H9 (cell line): ENCODE data around the gene FAM222B. TPM values are rescaled to one million over a fixed set of nuclear protein-coding genes. Genes with fewer than 3 reads are reported as not detected.

Experiments used
- DNase-seq: peaks from one replicate; pipeline ENCODE4 v3.0.0-alpha.2; 2017
- H2AFZ ChIP-seq: one replicate; pipeline ENCODE4 v1.6.1; 2013; ENCODE audit warnings: mild to moderate bottlenecking, low read length, control low read depth, moderate library complexity
- H2AK5ac ChIP-seq: 2 replicates; pipeline ENCODE4 v1.6.1; 2013; ENCODE audit warnings: low read length, control low read depth, mixed read lengths; ENCODE audit not compliant: insufficient read length
- H2BK120ac ChIP-seq: one replicate; pipeline ENCODE4 v1.6.1; 2013; ENCODE audit warnings: low read depth, mild to moderate bottlenecking, low read length, control low read depth, inconsistent platforms; ENCODE audit not compliant: poor library complexity, severe bottlenecking
- H2BK12ac ChIP-seq: 2 replicates; pipeline ENCODE4 v1.6.1; 2013; ENCODE audit warnings: low read length, control low read depth, mixed read lengths, low read depth; ENCODE audit not compliant: insufficient read length
- H2BK15ac ChIP-seq: 2 replicates; pipeline ENCODE4 v1.6.1; 2013; ENCODE audit warnings: low read depth, low read length, control low read depth
- H2BK20ac ChIP-seq: one replicate; pipeline ENCODE4 v1.6.1; 2013; ENCODE audit warnings: low read depth, mild to moderate bottlenecking, low read length, control low read depth, inconsistent platforms; ENCODE audit not compliant: poor library complexity, severe bottlenecking
- H2BK5ac ChIP-seq: 2 replicates; pipeline ENCODE4 v1.6.1; 2013; ENCODE audit warnings: low read length, control low read depth, mixed read lengths; ENCODE audit not compliant: insufficient read length
- H3K14ac ChIP-seq: 2 replicates; pipeline ENCODE4 v1.6.1; 2013; ENCODE audit warnings: low read length, control low read depth; ENCODE audit not compliant: insufficient read depth
- H3K18ac ChIP-seq: 2 replicates; pipeline ENCODE4 v1.6.1; 2013; ENCODE audit warnings: low read depth, mild to moderate bottlenecking, mixed read lengths, low read length, control low read depth; ENCODE audit not compliant: insufficient read length
- H3K23ac ChIP-seq: 2 replicates; pipeline ENCODE4 v1.6.1; 2013; ENCODE audit warnings: low read length, control low read depth, mixed read lengths, low read depth; ENCODE audit not compliant: insufficient read length
- H3K23me2 ChIP-seq: 2 replicates; pipeline ENCODE4 v1.6.1; 2013; ENCODE audit warnings: low read depth, mild to moderate bottlenecking, mixed read lengths, low read length, control low read depth; ENCODE audit not compliant: insufficient read length, poor library complexity, severe bottlenecking
- H3K27ac ChIP-seq: 2 replicates; pipeline ENCODE4 v1.5.1; 2013; ENCODE audit warnings: low read length, control low read depth, mixed read lengths, low read depth; ENCODE audit not compliant: insufficient read length
- H3K27me3 ChIP-seq: 2 replicates; pipeline ENCODE4 v1.6.1; 2013; ENCODE audit warnings: low read length, control low read depth, inconsistent platforms; ENCODE audit not compliant: insufficient read depth
- H3K4ac ChIP-seq: 2 replicates; pipeline ENCODE4 v1.6.1; 2013; ENCODE audit warnings: low read depth, mild to moderate bottlenecking, control low read depth, inconsistent platforms, low read length, moderate library complexity
- H3K4me1 ChIP-seq: 2 replicates; pipeline ENCODE4 v1.6.1; 2013; ENCODE audit warnings: low read length, control low read depth, inconsistent platforms; ENCODE audit not compliant: insufficient read depth
- H3K4me2 ChIP-seq: 2 replicates; pipeline ENCODE4 v1.6.1; 2013; ENCODE audit warnings: low read length, control low read depth, mixed read lengths; ENCODE audit not compliant: insufficient read length, insufficient read depth
- H3K56ac ChIP-seq: 2 replicates; pipeline ENCODE4 v1.6.1; 2013; ENCODE audit warnings: low read depth, mild to moderate bottlenecking, mixed read lengths, low read length, control low read depth; ENCODE audit not compliant: insufficient read length
- H3K79me1 ChIP-seq: 2 replicates; pipeline ENCODE4 v1.6.1; 2013; ENCODE audit warnings: low read depth, mild to moderate bottlenecking, moderate library complexity, low read length, control low read depth, inconsistent platforms; ENCODE audit not compliant: insufficient read depth, poor library complexity, severe bottlenecking
- H3K79me2 ChIP-seq: 2 replicates; pipeline ENCODE4 v1.6.1; 2013; ENCODE audit warnings: low read length, control low read depth, inconsistent platforms; ENCODE audit not compliant: insufficient read depth
- H3K9ac ChIP-seq: 2 replicates; pipeline ENCODE4 v1.6.1; 2013; ENCODE audit warnings: low read length, control low read depth, mixed read lengths; ENCODE audit not compliant: insufficient read length; ENCODE audit errors: extremely low read depth
- H3K9me3 ChIP-seq: one replicate; pipeline ENCODE4 v1.6.1; 2013; ENCODE audit warnings: low read depth, low read length, inconsistent platforms; ENCODE audit not compliant: control insufficient read depth
- H3T11ph ChIP-seq: one replicate; pipeline ENCODE4 v1.6.1; 2013; ENCODE audit warnings: mild to moderate bottlenecking, low read length, control low read depth, inconsistent platforms
- H4K20me1 ChIP-seq: one replicate; pipeline ENCODE4 v1.6.1; 2013; ENCODE audit not compliant: control insufficient read depth, insufficient read length, insufficient read depth
- H4K5ac ChIP-seq: 2 replicates; pipeline ENCODE4 v1.6.1; 2013; ENCODE audit warnings: low read depth, mild to moderate bottlenecking, mixed read lengths, low read length, control low read depth; ENCODE audit not compliant: insufficient read length
- H4K8ac ChIP-seq: replicated peaks from 2 replicates; pipeline ENCODE4 v1.6.1; 2013; ENCODE audit warnings: low read length, control low read depth, mixed read lengths, low read depth; ENCODE audit not compliant: insufficient read length
- H4K91ac ChIP-seq: 2 replicates; pipeline ENCODE4 v1.6.1; 2013; ENCODE audit warnings: low read depth, mild to moderate bottlenecking, moderate library complexity, mixed read lengths, low read length, control low read depth; ENCODE audit not compliant: insufficient read length
- H3K27ac Mint-ChIP-seq, 3 experiments: 2 replicates in 2 of 3; 3 replicates in 1 of 3; pipeline ENCODE4 v1.8.0; 2020 to 2021; ENCODE audit warnings: mixed read lengths in 3 of 3, mild to moderate bottlenecking in 1 of 3, moderate library complexity in 1 of 3
- H3K27me3 Mint-ChIP-seq: 2 replicates; pipeline ENCODE4 v1.8.0; 2021; ENCODE audit warnings: low read depth, mild to moderate bottlenecking, moderate library complexity, mixed read lengths
- H3K36me3 Mint-ChIP-seq, 3 experiments: 2 replicates in 2 of 3; 3 replicates in 1 of 3; pipeline ENCODE4 v1.8.0; 2020 to 2021; ENCODE audit warnings: low read depth in 3 of 3, mixed read lengths in 3 of 3; ENCODE audit not compliant: insufficient read depth in 1 of 3
- H3K4me1 Mint-ChIP-seq, 2 experiments: 2 replicates each; pipeline ENCODE4 v1.8.0; 2020; ENCODE audit warnings: mixed read lengths in 2 of 2
- H3K4me3 Mint-ChIP-seq, 2 experiments: 2 replicates in 1 of 2; 3 replicates in 1 of 2; pipeline ENCODE4 v1.8.0; 2020 to 2021; ENCODE audit warnings: mild to moderate bottlenecking in 2 of 2, mixed read lengths in 2 of 2, moderate library complexity in 1 of 2
- H3K9me3 Mint-ChIP-seq, 2 experiments: 2 replicates in 1 of 2; 3 replicates in 1 of 2; pipeline ENCODE4 v1.8.0; 2020; ENCODE audit warnings: mild to moderate bottlenecking in 2 of 2, mixed read lengths in 2 of 2, moderate library complexity in 1 of 2
- WGBS: extraction: QIAGEN DNeasy Blood & Tissue Kit; methylation state at CpG from one replicate; pipeline ENCODE4 v1.1.7; 2013; ENCODE audit warnings: missing lambda C conversion rate, low lambda C conversion rate, mixed read lengths; ENCODE audit not compliant: insufficient read length; ENCODE audit errors: extremely low coverage; 5-methylcytosine and 5-hydroxymethylcytosine counted together
- total RNA-seq: library from RNA; stranded (reverse); gene quantifications from 2 replicates; pipeline ENCODE4 v1.2.1, GENCODE V29; 2021
- TF ChIP-seq, protein P1 (sequence below): fragments of 200-600 bp; sonication (generic); conservative IDR thresholded peaks from 3 replicates; pipeline ENCODE4 v1.8.0; 2021; ENCODE audit warnings: antibody characterized with exemption, mild to moderate bottlenecking

FAM222B gene
- total RNA-seq, 1 experiment from 2014 or later, result 76.1 TPM

DNA sequence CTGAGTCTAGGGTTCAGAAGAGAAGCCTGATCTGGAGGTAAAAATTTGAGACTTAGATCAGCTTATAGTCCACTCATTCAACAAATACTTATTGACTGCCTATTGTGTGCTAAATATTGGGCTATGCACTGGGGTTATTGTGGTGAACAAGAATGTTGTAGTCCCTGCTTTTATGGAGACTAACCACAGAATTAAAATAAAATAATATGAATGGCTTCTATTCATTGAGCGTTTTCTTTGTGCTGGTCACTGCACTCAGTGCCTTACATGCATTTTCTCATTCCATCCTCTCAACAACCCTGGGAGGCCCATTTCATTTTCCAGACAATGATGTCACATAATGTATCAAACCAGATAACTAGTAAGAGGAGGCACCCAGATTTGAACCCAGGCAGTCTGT, 109.2 kb downstream of the FAM222B start:
- H2AK5ac ChIP-seq, result no peak overlapping the region
- no peak overlapping the region for H3T11ph ChIP-seq
- no peak overlapping the region for H3K4ac ChIP-seq
- no peak overlapping the region for H3K4me2 ChIP-seq
- no peak overlapping the region for H3K56ac ChIP-seq
- Mint-ChIP-seq H3K4me1 (peaks cover 3 to 4% of the 10 kb centered on the region in 2 experiments), H3K27me3 (no peaks in the 10 kb centered on the region), H3K4me3 (no peak overlapping the region), H3K27ac (no peak overlapping the region), H3K9me3 (no peaks in the 10 kb centered on the region; a peak in 1 of 5 replicates), H3K36me3 (peaks cover 9 to 24% (median 20%) of the 10 kb centered on the region in 3 experiments; a peak in 5 of 7 replicates)
- no peaks in the 10 kb centered on the region for H3K79me2 ChIP-seq
- DNase-seq, result no peak
- no peaks in the 10 kb centered on the region for H3K79me1 ChIP-seq
- H2BK12ac ChIP-seq, result no peak overlapping the region
- H2AFZ ChIP-seq, result no peak overlapping the region
- TF ChIP-seq, protein P1, sequence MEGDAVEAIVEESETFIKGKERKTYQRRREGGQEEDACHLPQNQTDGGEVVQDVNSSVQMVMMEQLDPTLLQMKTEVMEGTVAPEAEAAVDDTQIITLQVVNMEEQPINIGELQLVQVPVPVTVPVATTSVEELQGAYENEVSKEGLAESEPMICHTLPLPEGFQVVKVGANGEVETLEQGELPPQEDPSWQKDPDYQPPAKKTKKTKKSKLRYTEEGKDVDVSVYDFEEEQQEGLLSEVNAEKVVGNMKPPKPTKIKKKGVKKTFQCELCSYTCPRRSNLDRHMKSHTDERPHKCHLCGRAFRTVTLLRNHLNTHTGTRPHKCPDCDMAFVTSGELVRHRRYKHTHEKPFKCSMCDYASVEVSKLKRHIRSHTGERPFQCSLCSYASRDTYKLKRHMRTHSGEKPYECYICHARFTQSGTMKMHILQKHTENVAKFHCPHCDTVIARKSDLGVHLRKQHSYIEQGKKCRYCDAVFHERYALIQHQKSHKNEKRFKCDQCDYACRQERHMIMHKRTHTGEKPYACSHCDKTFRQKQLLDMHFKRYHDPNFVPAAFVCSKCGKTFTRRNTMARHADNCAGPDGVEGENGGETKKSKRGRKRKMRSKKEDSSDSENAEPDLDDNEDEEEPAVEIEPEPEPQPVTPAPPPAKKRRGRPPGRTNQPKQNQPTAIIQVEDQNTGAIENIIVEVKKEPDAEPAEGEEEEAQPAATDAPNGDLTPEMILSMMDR, result no peak
- H3K4me1 ChIP-seq, result no peaks in the 10 kb centered on the region
- no CpG with 5 or more reads among the region's 1 CpG for WGBS
- no peak overlapping the region for H2BK120ac ChIP-seq
- H3K23ac ChIP-seq, result no peak overlapping the region
- no peaks in the 10 kb centered on the region for H4K20me1 ChIP-seq
- H2BK5ac ChIP-seq, result no peak overlapping the region
- no peak overlapping the region for H3K27ac ChIP-seq
- no peak overlapping the region for H4K8ac ChIP-seq
- no peaks in the 10 kb centered on the region for H3K9me3 ChIP-seq
- no peak overlapping the region for H4K5ac ChIP-seq
- H4K91ac ChIP-seq, result no peak overlapping the region
- no peak overlapping the region for H3K9ac ChIP-seq
- H3K14ac ChIP-seq, result no peak overlapping the region
- H3K18ac ChIP-seq, result no peak overlapping the region
- no peak overlapping the region for H2BK20ac ChIP-seq
- H3K23me2 ChIP-seq, result peaks cover 2% of the 10 kb centered on the region
- no peaks in the 10 kb centered on the region for H3K27me3 ChIP-seq
- no peak overlapping the region for H2BK15ac ChIP-seq
